Anterior cingulate cortex (tissue), 58 donors: Measurements from ENCODE around the gene KIF20A.
"Not testable (repeated sequence)": the region's sequence is repeated elsewhere in the genome, so short reads cannot be mapped to it uniquely, and the experiment has no call there.

Source experiments
- DNase-seq, 58 donors: peaks; one replicate each; lab custom pipeline; 2025; lab: John Stamatoyannopoulos, UW

Gene KIF20A

DNA sequence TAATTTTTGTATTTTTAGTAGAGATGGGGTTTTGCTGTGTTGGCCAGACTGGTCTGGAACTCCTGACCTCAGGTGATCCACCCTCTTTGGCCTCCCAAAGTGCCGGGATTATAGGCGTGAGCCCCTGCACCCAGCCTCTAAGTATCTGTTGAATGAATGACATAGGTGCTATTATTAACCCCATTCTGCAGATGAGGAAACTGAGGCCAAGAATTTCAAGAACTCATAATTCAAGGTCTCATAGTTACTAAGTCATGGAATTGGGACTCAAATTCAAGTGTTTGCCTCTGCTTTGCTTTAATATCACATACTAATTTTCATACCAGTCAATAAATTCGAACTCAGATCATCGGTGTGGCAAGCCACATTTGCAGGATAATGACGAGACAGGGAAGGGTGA lies 1.9 kb downstream of the KIF20A start:
- DNase-seq, result no peak

DNA sequence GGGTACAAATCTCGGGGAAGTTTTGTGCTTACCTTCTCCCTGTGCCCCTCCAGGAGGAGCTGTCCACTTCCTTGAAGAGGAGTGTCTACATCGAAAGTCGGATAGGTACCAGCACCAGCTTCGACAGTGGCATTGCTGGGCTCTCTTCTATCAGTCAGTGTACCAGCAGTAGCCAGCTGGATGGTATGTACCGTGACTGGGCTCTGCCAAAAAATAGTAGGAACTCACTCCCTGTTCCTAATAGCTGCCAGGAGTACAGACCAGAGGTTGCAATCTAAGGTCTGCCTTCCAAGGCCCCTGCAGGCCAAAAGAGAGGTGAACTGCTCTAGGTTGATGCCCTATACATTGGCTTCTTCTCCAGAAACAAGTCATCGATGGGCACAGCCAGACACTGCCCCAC lies 3.9 kb downstream of the KIF20A start:
- no peak for DNase-seq

DNA sequence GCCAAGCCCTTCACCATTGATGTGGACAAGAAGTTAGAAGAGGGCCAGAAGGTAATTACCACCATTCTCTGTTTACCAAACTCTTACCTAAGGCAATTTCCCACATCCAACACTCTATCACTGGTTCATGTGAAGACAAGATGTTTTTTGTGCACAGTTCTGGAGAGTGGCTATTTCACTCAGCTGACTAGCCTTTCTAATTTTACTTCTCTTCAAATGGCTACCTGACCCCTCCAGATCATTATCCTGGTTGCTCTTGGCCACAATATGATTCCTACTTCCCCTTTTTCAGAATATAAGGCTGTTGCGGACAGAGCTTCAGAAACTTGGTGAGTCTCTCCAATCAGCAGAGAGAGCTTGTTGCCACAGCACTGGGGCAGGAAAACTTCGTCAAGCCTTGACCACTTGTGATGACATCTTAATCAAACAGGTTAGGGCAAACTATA lies 7.1 kb downstream of the KIF20A start:
- no peak for DNase-seq

- peak in 1 of 58 donors; percentile 4 for DNase-seq
Measured at GRCh38 chr5:138188626-138189025, 9.7 kb downstream of the KIF20A start.

DNA sequence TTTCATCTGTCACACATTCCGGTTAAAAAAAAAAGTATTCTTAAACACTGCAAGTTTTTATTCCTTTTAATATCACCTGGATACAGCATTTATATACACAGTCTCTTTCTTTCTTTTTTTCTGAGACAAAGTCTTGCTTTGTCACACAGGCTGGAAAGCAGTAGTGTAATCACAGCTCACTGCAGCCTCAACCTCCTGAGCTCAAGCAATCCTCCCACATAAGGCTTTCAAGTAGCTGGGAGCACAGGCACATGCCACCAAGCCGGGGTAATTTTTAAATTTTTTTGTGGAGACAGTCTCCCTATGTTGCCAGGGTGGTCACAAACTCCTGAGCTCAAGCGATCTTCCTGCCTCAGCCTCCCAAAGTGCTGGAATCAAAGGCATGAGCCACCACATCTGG lies 13.9 kb downstream of the KIF20A start:
- no peak for DNase-seq

GRCh38 chr5:138193859-138194258 lies 14.9 kb downstream of the KIF20A start:
- not testable (repeated sequence) for DNase-seq

DNA sequence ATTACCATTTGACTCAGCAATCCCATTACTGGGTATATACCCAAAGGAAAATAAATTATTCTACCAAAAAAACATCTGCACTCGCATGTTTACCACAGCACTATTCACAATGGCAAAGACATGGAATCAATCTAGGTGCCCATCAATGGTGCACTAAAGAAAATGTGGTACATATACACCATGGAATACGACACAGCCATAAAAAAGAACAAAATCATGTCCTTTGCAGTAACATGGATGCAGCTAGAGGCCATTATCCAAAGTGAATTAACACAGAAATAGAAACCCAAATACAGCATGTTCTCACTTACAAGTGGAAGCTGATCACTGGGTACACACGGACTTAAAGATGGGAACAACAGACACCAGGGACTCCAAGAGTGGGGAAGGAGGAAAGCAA lies 32.1 kb downstream of the KIF20A start:
- no peak for DNase-seq

- peak in 3 of 58 donors; percentile 29 to 61 (median 32) for DNase-seq
Measured at GRCh38 chr5:138212828-138213160, 33.9 kb downstream of the KIF20A start.

GRCh38 chr5:138213161-138214029 lies 34.5 kb downstream of the KIF20A start, which contains the start of gene CDC23:
TSS of gene CDC23 (minus strand) at chr5:138213323. CDS start at chr5:138213312, 11 bp downstream.
- DNase-seq, result peak; percentile 33 to 97 (median 88)

DNA sequence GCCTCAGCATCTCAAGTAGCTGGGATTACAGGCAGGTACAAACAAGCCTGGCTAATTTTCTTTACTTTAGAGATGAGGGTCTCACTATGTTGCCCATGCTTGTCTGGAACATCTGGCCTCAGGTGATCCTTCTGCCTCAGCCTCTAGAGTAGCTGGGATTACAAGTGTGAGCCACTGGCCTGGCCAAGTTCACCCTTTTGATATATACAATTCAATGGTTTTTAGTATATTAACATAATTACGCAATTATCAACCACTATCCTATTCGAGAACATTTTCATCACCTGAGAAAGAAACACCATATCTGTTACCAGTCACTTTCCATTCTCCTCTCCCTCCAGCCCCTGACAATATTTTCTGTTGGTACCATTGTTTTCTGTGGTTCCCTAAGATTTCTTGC lies 37.9 kb downstream of the KIF20A start:
- no peak for DNase-seq

- DNase-seq, result no peak
Measured at GRCh38 chr5:138223532-138223931, 44.6 kb downstream of the KIF20A start.

GRCh38 chr5:138224712-138225111 lies 45.8 kb downstream of the KIF20A start:
- DNase-seq, result no peak

- DNase-seq, result no peak
Measured at GRCh38 chr5:138226910-138227309, 48.0 kb downstream of the KIF20A start.

DNA sequence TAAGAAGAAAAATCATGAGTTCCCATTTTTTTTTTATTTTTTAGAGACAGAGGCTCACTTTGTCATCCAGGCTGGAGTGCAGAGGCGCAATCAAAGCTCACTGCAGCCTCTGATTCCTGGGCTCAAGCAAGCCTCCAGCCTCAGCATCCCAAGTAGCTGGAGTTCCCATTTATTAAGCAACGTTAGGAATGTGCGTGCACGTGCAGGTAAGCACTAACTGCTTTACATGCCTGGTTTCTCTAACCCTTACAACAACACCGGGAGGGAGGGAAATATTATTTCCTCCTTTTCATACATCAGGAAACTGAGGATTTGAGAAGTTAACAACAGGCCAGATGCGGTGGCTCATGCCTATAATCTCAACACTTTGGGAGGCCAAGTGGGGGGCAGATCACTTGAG lies 50.5 kb downstream of the KIF20A start:
- no peak for DNase-seq

GRCh38 chr5:138230261-138230660 lies 51.3 kb downstream of the KIF20A start:
- DNase-seq, result no peak

- DNase-seq, result no peak
Measured at GRCh38 chr5:138230981-138231589, 52.2 kb downstream of the KIF20A start.

DNA sequence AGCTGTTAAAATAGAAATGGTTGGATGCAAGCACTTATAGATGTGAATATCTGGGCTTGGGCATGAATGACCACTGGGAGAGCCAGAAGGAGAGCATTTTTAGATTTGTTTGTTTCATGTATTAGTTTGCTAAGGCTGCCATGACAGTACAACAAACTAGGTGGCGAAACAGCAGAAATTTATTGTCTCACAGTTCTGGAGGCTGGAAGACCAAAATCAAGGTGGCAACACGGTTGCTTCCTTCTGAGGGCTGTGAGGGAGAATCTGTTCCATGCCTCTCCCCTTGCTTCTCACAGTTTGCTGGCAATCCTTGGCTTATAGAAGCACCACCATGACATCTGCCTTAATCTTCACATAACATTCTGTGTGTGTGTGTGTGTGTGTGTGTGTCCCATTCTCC lies 54.4 kb downstream of the KIF20A start:
- no peak for DNase-seq

DNA sequence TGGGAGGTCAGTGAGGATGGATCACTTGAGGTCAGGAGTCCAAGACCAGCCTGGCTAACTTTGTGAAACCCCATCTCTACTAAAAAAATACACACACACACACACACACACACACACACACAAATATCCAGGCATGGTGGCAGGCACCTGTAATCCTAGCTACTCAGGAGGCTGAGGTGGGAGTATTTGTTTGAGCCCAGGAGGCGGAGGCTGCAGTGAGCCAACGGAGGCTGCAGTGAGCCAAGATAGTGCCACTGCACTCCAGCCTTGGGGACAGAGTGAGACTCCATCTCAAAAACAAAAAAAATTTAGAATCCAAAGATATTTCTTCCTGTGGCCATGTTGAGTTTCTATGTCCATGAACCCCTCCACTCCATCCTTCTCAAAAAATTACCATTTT lies 55.7 kb downstream of the KIF20A start:
- no peak for DNase-seq
